ENCODE measurements around the gene FBXW7.

FBXW7 gene

DNA sequence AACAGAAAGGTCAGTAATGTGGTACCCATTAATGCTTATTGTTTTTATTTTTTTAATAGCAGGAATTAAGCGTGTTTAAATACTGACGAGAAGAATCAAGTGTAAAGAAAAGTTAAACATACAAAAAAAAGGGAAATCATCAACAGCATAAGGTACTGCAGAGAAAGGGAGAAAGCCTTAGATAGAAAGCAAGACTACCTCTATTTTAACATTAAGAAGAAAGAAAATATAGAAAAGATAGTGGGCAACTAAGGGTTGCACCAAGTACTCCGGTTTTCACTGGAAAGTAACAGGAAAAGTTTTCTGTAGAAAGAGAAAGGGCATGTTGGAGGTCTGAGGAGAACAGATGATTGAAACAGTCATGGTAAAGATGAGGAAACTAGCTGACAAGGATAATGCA is 41.9 kb downstream of the FBXW7 start:
- TF ChIP-seq EZH2phosphoT487 (IDR thresholded peaks at IDR 0.05; ENCODE audit: borderline replicate concordance): no peak
- TF ChIP-seq, protein P1, sequence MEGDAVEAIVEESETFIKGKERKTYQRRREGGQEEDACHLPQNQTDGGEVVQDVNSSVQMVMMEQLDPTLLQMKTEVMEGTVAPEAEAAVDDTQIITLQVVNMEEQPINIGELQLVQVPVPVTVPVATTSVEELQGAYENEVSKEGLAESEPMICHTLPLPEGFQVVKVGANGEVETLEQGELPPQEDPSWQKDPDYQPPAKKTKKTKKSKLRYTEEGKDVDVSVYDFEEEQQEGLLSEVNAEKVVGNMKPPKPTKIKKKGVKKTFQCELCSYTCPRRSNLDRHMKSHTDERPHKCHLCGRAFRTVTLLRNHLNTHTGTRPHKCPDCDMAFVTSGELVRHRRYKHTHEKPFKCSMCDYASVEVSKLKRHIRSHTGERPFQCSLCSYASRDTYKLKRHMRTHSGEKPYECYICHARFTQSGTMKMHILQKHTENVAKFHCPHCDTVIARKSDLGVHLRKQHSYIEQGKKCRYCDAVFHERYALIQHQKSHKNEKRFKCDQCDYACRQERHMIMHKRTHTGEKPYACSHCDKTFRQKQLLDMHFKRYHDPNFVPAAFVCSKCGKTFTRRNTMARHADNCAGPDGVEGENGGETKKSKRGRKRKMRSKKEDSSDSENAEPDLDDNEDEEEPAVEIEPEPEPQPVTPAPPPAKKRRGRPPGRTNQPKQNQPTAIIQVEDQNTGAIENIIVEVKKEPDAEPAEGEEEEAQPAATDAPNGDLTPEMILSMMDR (conservative IDR thresholded peaks at IDR 0.05; ENCODE audit: low read length): no peak
- H3F3A ChIP-seq (ENCODE audit: low read depth): no peaks in the 10 kb centered on the region
- no peaks in the 10 kb centered on the region for H3K9me2 ChIP-seq (replicated peaks; ENCODE audit: low read depth, low read length)
- H3K36me3 ChIP-seq (ENCODE audit: insufficient read depth, low read length): no peaks in the 10 kb centered on the region; the same call in 1 of the 2 replicates
- H3K4me2 ChIP-seq (ENCODE audit: low read depth, low read length, poor library complexity, severe bottlenecking): no peak overlapping the region
- no peak overlapping the region for H3K4me3 ChIP-seq (ENCODE audit: low read length, poor library complexity, severe bottlenecking)
- peaks cover 3% of the 10 kb centered on the region for H4K20me1 ChIP-seq (ENCODE audit: insufficient read depth, low read length, poor library complexity, severe bottlenecking)
- H3K4me1 ChIP-seq (ENCODE audit: insufficient read depth, low read length, poor library complexity, severe bottlenecking): no peaks in the 10 kb centered on the region
- H3K9ac ChIP-seq (ENCODE audit: low read depth, low read length, poor library complexity, severe bottlenecking): no peak overlapping the region
- H3K79me2 ChIP-seq (ENCODE audit: insufficient read depth, low read length): peaks cover 81% of the 10 kb centered on the region
- H3K9me3 ChIP-seq (ENCODE audit: insufficient read depth, low read depth, low read length): no peaks in the 10 kb centered on the region
- no peak overlapping the region for H2AFZ ChIP-seq (ENCODE audit: low read length)
- no peaks in the 10 kb centered on the region for H3K27me3 ChIP-seq (ENCODE audit: insufficient read depth, low read length, poor library complexity, severe bottlenecking)

DNA sequence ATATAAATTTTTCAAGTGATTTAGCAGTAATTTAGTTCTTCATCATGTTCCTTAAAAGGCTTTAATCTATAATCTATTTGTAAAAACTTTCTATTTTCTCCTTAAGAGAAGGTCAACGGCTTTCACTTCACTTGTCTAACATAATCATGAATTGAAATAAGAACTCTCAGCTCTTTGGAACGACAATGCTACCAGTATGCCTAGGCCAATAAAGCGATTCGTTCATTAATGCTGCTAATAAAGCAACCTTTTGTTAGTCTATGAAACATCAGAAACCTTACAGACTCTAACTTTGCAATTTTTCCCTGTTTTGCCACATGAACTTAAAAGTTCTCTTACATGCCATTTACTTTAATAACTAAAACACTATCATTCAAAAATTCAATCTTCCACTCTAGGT is 47.6 kb downstream of the FBXW7 start:
- Histone ChIP-seq H3K79me2 (ENCODE audit: insufficient read depth, low read length) (peaks cover 71% of the 10 kb centered on the region), H3K9ac (ENCODE audit: low read depth, low read length, poor library complexity, severe bottlenecking) (no peak overlapping the region), H4K20me1 (ENCODE audit: insufficient read depth, low read length, poor library complexity, severe bottlenecking) (peaks cover 11% of the 10 kb centered on the region)

DNA sequence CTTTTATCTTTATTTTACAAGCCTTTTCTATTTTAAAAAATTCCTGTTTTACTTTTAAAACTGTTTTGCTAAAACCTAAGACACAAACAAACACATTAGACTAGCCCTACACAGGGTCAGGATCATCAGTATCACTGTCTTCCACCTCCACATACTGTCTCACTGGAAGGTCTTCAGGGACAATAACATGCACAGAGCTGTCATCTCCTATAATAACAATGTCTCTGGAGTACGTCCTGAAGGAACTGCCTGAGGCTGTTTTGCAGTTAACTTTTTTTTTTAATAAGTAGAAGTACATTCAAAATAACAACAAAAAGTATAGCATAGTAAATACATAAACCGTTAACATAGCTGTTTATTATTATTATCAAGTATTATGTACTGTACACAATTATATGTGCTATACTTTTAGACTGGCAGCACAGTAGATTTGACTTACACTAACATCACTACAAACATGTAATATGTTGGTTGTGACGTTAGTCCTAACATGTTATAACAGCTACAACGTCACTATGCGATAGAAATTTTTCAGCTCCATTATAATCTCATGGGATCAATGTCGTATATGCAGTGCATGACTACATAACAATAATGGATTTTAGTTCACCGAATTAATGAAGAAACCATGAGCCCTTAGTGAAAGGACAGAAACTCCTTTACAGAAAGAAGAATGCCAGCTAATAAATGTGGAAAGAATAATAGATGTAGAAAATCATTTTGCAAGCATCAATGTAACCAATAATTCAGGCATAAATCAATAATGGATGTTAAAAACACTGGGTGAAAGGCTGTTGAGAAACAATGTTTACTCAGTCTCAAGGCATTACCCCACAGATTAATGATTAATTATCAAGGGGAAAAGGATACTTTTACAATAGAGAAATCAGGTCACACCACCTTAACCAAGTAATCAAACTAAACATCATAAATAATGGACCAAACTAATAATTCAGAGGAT is 49.2 kb downstream of the FBXW7 start:
- H3K4me2 ChIP-seq (ENCODE audit: low read depth, low read length, poor library complexity, severe bottlenecking): no peak overlapping the region
- H3K79me2 ChIP-seq (ENCODE audit: insufficient read depth, low read length): peaks cover 64% of the 10 kb centered on the region
- H3F3A ChIP-seq (ENCODE audit: low read depth): no peaks in the 10 kb centered on the region
- no peak for TF ChIP-seq EZH2phosphoT487 (IDR thresholded peaks at IDR 0.05; ENCODE audit: borderline replicate concordance)
- TF ChIP-seq, protein P1 (conservative IDR thresholded peaks at IDR 0.05; ENCODE audit: low read length): no peak
- H2AFZ ChIP-seq (ENCODE audit: low read length): no peak overlapping the region
- no peak overlapping the region for H3K9ac ChIP-seq (ENCODE audit: low read depth, low read length, poor library complexity, severe bottlenecking)
- H4K20me1 ChIP-seq (ENCODE audit: insufficient read depth, low read length, poor library complexity, severe bottlenecking): peaks cover 11% of the 10 kb centered on the region
- no peaks in the 10 kb centered on the region for H3K9me3 ChIP-seq (ENCODE audit: insufficient read depth, low read depth, low read length)
- no peaks in the 10 kb centered on the region for H3K9me2 ChIP-seq (replicated peaks; ENCODE audit: low read depth, low read length)
- H3K27me3 ChIP-seq (ENCODE audit: insufficient read depth, low read length, poor library complexity, severe bottlenecking): no peaks in the 10 kb centered on the region
- H3K4me3 ChIP-seq (ENCODE audit: low read length, poor library complexity, severe bottlenecking): no peak overlapping the region
- no peaks in the 10 kb centered on the region for H3K36me3 ChIP-seq (ENCODE audit: insufficient read depth, low read length)
- no peaks in the 10 kb centered on the region for H3K4me1 ChIP-seq (ENCODE audit: insufficient read depth, low read length, poor library complexity, severe bottlenecking)

More for the DNA sequence above, 47.6 kb downstream of the FBXW7 start:
- Histone ChIP-seq H3K4me1 (ENCODE audit: insufficient read depth, low read length, poor library complexity, severe bottlenecking) (no peaks in the 10 kb centered on the region), H3K9me3 (ENCODE audit: insufficient read depth, low read depth, low read length) (no peaks in the 10 kb centered on the region), H3K27me3 (ENCODE audit: insufficient read depth, low read length, poor library complexity, severe bottlenecking) (no peaks in the 10 kb centered on the region), H3K36me3 (ENCODE audit: insufficient read depth, low read length) (no peaks in the 10 kb centered on the region; the same call in 1 of the 2 replicates), H2AFZ (ENCODE audit: low read length) (no peak overlapping the region), H3F3A (ENCODE audit: low read depth) (no peaks in the 10 kb centered on the region), H3K4me3 (ENCODE audit: low read length, poor library complexity, severe bottlenecking) (no peak overlapping the region), H3K4me2 (ENCODE audit: low read depth, low read length, poor library complexity, severe bottlenecking) (no peak overlapping the region), H3K9me2 (replicated peaks; ENCODE audit: low read depth, low read length) (no peaks in the 10 kb centered on the region)
- no peak for TF ChIP-seq EZH2phosphoT487 (IDR thresholded peaks at IDR 0.05; ENCODE audit: borderline replicate concordance)
- TF ChIP-seq, protein P1 (conservative IDR thresholded peaks at IDR 0.05; ENCODE audit: low read length): no peak

All from Loucy (cell line).